Measurements from ENCODE around the gene CHD6. TPM values are rescaled to one million over a fixed set of nuclear protein-coding genes. Genes with fewer than 3 reads are reported as not detected.

The CHD6 gene
- total and polyA plus RNA-seq, 2 experiments from 2014 or later, result 41.0 to 158 TPM

DNA sequence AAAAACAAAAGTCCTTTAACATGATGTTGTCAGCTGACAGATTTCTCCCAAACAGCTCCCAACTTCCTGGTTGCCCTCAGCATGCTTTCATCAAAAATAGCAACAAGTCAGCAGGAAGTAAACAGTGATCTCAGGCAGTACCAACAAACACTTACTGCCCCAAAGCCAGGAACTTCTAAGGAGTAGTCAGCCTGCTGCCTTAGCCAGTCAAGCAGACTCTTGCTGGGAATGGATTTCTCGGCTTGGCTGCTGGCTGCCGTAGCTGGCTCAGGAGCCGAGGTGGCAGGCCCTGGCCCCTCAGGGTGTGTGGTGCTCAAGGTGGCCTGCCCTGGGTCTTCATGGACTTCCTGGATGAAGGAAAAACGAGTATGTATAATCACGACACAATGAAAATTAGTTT, 205.0 kb downstream of the CHD6 start:
- peaks cover 50% of the 10 kb centered on the region for H3K36me3 ChIP-seq (ENCODE audit: insufficient read depth)
- H3K36me3 Mint-ChIP-seq (ENCODE audit: low read depth), result peaks cover 75% of the 10 kb centered on the region
- ATAC-seq (no peak), DNase-seq (ENCODE audit: low spot score) (no peak)
- TF ChIP-seq, protein P1, sequence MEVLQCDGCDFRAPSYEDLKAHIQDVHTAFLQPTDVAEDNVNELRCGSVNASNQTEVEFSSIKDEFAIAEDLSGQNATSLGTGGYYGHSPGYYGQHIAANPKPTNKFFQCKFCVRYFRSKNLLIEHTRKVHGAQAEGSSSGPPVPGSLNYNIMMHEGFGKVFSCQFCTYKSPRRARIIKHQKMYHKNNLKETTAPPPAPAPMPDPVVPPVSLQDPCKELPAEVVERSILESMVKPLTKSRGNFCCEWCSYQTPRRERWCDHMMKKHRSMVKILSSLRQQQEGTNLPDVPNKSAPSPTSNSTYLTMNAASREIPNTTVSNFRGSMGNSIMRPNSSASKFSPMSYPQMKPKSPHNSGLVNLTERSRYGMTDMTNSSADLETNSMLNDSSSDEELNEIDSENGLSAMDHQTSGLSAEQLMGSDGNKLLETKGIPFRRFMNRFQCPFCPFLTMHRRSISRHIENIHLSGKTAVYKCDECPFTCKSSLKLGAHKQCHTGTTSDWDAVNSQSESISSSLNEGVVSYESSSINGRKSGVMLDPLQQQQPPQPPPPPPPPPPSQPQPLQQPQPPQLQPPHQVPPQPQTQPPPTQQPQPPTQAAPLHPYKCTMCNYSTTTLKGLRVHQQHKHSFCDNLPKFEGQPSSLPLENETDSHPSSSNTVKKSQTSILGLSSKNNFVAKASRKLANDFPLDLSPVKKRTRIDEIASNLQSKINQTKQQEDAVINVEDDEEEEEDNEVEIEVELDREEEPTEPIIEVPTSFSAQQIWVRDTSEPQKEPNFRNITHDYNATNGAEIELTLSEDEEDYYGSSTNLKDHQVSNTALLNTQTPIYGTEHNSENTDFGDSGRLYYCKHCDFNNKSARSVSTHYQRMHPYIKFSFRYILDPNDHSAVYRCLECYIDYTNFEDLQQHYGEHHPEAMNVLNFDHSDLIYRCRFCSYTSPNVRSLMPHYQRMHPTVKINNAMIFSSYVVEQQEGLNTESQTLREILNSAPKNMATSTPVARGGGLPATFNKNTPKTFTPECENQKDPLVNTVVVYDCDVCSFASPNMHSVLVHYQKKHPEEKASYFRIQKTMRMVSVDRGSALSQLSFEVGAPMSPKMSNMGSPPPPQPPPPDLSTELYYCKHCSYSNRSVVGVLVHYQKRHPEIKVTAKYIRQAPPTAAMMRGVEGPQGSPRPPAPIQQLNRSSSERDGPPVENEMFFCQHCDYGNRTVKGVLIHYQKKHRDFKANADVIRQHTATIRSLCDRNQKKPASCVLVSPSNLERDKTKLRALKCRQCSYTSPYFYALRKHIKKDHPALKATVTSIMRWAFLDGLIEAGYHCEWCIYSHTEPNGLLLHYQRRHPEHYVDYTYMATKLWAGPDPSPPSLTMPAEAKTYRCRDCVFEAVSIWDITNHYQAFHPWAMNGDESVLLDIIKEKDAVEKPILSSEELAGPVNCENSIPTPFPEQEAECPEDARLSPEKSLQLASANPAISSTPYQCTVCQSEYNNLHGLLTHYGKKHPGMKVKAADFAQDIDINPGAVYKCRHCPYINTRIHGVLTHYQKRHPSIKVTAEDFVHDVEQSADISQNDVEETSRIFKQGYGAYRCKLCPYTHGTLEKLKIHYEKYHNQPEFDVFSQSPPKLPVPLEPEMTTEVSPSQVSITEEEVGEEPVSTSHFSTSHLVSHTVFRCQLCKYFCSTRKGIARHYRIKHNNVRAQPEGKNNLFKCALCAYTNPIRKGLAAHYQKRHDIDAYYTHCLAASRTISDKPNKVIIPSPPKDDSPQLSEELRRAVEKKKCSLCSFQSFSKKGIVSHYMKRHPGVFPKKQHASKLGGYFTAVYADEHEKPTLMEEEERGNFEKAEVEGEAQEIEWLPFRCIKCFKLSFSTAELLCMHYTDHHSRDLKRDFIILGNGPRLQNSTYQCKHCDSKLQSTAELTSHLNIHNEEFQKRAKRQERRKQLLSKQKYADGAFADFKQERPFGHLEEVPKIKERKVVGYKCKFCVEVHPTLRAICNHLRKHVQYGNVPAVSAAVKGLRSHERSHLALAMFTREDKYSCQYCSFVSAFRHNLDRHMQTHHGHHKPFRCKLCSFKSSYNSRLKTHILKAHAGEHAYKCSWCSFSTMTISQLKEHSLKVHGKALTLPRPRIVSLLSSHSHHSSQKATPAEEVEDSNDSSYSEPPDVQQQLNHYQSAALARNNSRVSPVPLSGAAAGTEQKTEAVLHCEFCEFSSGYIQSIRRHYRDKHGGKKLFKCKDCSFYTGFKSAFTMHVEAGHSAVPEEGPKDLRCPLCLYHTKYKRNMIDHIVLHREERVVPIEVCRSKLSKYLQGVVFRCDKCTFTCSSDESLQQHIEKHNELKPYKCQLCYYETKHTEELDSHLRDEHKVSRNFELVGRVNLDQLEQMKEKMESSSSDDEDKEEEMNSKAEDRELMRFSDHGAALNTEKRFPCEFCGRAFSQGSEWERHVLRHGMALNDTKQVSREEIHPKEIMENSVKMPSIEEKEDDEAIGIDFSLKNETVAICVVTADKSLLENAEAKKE (CRISPR knock-in tag; IDR thresholded peaks at IDR 0.05), result no peak
- TF ChIP-seq ZNF331 (CRISPR knock-in tag; IDR thresholded peaks at IDR 0.05; ENCODE audit: low read depth) (no peak), CREB1 (CRISPR knock-in tag; IDR thresholded peaks at IDR 0.05; ENCODE audit: low read depth) (no peak), CTCF (conservative IDR thresholded peaks at IDR 0.05; ENCODE audit: low read depth in 2 of 2) (no peak), EZH2 (IDR thresholded peaks at IDR 0.05; ENCODE audit: low read depth, unreplicated experiment) (no peak), POLR2AphosphoS5 (IDR thresholded peaks at IDR 0.05; ENCODE audit: low read depth) (no peak), EZH2phosphoT487 (IDR thresholded peaks at IDR 0.05; ENCODE audit: unreplicated experiment) (no peak), NANOG (IDR thresholded peaks at IDR 0.05; ENCODE audit: borderline replicate concordance) (no peak)
- TF ChIP-seq, protein P2, sequence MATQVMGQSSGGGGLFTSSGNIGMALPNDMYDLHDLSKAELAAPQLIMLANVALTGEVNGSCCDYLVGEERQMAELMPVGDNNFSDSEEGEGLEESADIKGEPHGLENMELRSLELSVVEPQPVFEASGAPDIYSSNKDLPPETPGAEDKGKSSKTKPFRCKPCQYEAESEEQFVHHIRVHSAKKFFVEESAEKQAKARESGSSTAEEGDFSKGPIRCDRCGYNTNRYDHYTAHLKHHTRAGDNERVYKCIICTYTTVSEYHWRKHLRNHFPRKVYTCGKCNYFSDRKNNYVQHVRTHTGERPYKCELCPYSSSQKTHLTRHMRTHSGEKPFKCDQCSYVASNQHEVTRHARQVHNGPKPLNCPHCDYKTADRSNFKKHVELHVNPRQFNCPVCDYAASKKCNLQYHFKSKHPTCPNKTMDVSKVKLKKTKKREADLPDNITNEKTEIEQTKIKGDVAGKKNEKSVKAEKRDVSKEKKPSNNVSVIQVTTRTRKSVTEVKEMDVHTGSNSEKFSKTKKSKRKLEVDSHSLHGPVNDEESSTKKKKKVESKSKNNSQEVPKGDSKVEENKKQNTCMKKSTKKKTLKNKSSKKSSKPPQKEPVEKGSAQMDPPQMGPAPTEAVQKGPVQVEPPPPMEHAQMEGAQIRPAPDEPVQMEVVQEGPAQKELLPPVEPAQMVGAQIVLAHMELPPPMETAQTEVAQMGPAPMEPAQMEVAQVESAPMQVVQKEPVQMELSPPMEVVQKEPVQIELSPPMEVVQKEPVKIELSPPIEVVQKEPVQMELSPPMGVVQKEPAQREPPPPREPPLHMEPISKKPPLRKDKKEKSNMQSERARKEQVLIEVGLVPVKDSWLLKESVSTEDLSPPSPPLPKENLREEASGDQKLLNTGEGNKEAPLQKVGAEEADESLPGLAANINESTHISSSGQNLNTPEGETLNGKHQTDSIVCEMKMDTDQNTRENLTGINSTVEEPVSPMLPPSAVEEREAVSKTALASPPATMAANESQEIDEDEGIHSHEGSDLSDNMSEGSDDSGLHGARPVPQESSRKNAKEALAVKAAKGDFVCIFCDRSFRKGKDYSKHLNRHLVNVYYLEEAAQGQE (IDR thresholded peaks at IDR 0.05; ENCODE audit: unreplicated experiment), result no peak
- TF ChIP-seq, protein P3, sequence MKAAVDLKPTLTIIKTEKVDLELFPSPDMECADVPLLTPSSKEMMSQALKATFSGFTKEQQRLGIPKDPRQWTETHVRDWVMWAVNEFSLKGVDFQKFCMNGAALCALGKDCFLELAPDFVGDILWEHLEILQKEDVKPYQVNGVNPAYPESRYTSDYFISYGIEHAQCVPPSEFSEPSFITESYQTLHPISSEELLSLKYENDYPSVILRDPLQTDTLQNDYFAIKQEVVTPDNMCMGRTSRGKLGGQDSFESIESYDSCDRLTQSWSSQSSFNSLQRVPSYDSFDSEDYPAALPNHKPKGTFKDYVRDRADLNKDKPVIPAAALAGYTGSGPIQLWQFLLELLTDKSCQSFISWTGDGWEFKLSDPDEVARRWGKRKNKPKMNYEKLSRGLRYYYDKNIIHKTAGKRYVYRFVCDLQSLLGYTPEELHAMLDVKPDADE (IDR thresholded peaks at IDR 0.05), result no peak
- H3K4me2 ChIP-seq, result no peak overlapping the region
- no peak overlapping the region for H2AFZ ChIP-seq
- no peaks in the 10 kb centered on the region for H3F3A ChIP-seq (replicated peaks; ENCODE audit: low read depth)
- H3K4me3 ChIP-seq, result no peak overlapping the region
- H3K9me3 Mint-ChIP-seq, result no peaks in the 10 kb centered on the region; the same call in 2 of the 3 replicates
- H4K20me1 ChIP-seq (replicated peaks; ENCODE audit: insufficient read depth), result peaks cover 9% of the 10 kb centered on the region
- H3K27me3 ChIP-seq (ENCODE audit: insufficient read depth), result no peaks in the 10 kb centered on the region
- no peak overlapping the region for H3K4me3 Mint-ChIP-seq
- no peak overlapping the region for H3K27ac Mint-ChIP-seq
- no peak overlapping the region for H3K27ac ChIP-seq (ENCODE audit: low read depth)
- no peaks in the 10 kb centered on the region for H3K9me2 ChIP-seq (ENCODE audit: insufficient read depth)
- no peaks in the 10 kb centered on the region for H3K79me2 ChIP-seq (replicated peaks; ENCODE audit: insufficient read depth)
- H3K27me3 Mint-ChIP-seq (ENCODE audit: insufficient read depth, low read depth, poor library complexity), result no peaks in the 10 kb centered on the region
- no peaks in the 10 kb centered on the region for H3K4me1 Mint-ChIP-seq
- no peaks in the 10 kb centered on the region for H3K4me1 ChIP-seq (ENCODE audit: insufficient read depth)
